LNCaP clone FGC (cell line): ENCODE data around the gene DNAH5.

Source experiments
- DNase-seq: peaks from one replicate; pipeline ENCODE4 v3.0.0-alpha.2; 2011; ENCODE audit warnings: low read depth
- H3K4me3 ChIP-seq: 2 replicates; pipeline ENCODE4 v1.5.1; 2011; ENCODE audit warnings: mild to moderate bottlenecking, low read depth, low read length, control low read depth
- CTCF ChIP-seq: IDR thresholded peaks from 2 replicates; pipeline ENCODE4 v1.5.1; 2012; ENCODE audit warnings: mild to moderate bottlenecking; ENCODE audit not compliant: control insufficient read depth, insufficient read depth; ENCODE audit errors: extremely low read depth

Gene DNAH5

DNA sequence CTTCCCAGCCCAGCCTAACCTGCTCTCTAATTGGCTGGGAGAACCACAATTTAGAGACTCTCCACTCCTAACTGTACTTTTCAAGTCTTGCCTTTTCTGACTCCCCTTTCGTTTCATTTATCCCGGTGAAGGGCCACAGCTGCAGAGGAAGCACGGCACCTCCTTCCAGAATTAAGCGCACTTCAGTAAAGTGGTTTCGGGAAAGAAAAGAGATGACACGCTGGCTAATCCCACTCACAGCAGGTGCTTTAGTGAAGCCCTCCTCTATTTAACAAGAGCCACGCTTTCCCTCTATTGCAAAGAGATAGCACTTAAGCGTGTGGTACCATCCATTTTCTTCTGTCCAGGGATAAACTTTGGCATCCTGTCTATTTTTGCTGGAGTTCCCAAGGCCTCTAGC lies 4.8 kb downstream of the DNAH5 start:
- DNase-seq: no peak
- H3K4me3 ChIP-seq: no peak overlapping the region
- no peak for TF ChIP-seq CTCF

- no peak for TF ChIP-seq CTCF
- no peak overlapping the region for H3K4me3 ChIP-seq
Observed at GRCh38 chr5:13934921-13935320, 9.6 kb downstream of the DNAH5 start.

DNA sequence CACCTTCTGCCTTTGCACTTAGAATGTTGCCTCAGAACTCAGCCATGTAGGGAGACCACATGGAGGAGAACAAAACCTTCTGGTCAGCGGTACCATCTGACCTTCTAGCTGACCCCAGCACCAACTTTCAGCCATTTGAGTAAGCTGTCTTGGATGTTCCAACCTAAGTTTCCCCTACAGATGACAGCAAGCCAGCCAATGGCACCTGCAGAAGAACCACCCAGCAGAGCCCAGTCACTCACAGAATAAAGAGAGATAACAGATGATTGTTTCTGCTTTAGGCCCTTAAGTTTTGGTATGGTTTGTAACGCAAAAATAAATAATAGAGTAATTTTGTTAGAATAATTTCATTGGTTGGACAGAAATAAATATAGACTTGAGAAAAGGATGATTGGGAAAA lies 10.4 kb downstream of the DNAH5 start:
- DNase-seq: no peak
- TF ChIP-seq CTCF: no peak
- no peak overlapping the region for H3K4me3 ChIP-seq

More at GRCh38 chr5:13934921-13935320, 9.6 kb downstream of the DNAH5 start:
- DNase-seq: no peak

DNA sequence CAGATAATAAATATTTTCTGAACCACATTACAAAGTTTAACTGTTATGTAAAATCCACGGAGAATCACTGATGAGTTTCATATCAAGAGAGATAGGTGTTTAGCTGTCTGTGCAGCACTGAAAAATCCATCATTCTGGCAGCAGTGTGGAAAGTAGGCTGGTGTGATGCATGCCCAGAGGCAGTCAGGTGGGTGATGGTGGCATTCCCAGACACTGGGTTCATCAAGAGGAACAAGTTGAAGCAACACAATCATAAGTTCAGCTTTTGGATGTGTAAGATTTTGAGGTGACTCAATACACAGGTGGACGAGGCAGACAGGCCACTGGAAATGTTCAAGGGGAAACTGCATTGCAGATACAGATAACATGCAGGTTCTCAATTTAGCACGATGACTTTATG lies 11.9 kb downstream of the DNAH5 start:
- TF ChIP-seq CTCF: no peak
- no peak for DNase-seq
- no peak overlapping the region for H3K4me3 ChIP-seq

DNA sequence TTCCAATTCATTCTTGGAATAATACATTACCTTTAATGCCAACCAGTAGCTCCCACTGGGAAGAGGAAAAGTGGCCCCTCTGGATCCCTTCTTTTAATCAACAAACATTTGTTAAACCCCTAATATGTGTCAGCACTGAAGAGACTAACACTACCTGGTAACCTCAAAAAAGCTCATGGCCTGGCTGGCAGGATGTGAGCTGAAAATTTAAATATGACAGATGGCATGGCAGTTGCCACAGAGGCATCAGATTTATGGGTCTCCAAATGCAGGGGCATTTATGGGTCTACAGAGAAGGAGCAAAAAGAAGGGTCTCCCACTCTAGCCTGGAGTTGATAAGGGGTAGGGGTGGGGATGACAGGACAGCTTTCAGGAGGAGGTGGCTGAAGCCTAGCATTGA lies 12.5 kb downstream of the DNAH5 start:
- H3K4me3 ChIP-seq: no peak overlapping the region
- no peak for DNase-seq
- TF ChIP-seq CTCF: no peak

GRCh38 chr5:13930541-13931171 lies 13.8 kb downstream of the DNAH5 start:
- no peak for TF ChIP-seq CTCF
- H3K4me3 ChIP-seq: no peak overlapping the region
- no peak for DNase-seq

GRCh38 chr5:13926731-13927130 lies 17.8 kb downstream of the DNAH5 start:
- TF ChIP-seq CTCF: no peak
- DNase-seq: no peak
- H3K4me3 ChIP-seq: no peak overlapping the region
